KBM-7 (cell line): Measurements from ENCODE around the gene AP2A2.

ENCODE experiments used
- DNase-seq: peaks from one replicate; pipeline ENCODE4 v3.0.0-alpha.2; 2015
- in situ Hi-C: fragments of 300-500 bp; cut with MboI; formaldehyde crosslinking; loops from 2 replicates; pipeline ENCODE4 v1.14.3; 2020; ENCODE audit warnings: low sequenced_read_pairs, low pct_unique_long_range_greater_than_20kb, mixed read lengths

Gene AP2A2

GRCh38 chr11:1042626-1043562, 117.2 kb downstream of the AP2A2 start:
- in situ Hi-C loops: no loop called here

DNA sequence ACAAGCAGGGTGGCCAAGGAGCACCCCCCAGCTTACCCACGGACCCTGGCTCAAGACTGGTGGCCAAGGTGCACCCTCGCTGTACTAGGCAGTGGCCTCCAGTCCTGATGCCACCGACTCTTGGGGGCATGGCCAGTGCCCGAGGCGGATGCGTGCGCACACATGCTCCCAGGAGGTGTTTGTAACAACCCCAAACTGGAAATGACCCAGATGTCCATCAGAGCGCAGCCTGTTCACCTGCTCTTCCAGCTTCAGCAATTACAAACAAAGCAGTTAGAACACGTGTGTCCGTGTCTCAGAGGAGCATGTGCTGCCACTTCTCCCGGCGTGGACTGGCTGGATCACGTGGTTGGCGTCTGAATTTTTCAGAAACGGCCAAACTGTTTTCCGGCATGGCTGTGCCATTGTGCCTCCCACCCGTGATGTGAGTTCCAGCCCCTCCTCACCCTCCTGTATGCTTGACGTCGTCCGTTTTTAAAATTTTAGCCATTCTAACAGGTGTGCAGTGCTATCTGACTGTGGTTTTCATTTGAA, 118.0 kb downstream of the AP2A2 start:
- in situ Hi-C loops: no loop called here
- DNase-seq: no peak

More at GRCh38 chr11:1042626-1043562, 117.2 kb downstream of the AP2A2 start:
- DNase-seq: no peak

DNA sequence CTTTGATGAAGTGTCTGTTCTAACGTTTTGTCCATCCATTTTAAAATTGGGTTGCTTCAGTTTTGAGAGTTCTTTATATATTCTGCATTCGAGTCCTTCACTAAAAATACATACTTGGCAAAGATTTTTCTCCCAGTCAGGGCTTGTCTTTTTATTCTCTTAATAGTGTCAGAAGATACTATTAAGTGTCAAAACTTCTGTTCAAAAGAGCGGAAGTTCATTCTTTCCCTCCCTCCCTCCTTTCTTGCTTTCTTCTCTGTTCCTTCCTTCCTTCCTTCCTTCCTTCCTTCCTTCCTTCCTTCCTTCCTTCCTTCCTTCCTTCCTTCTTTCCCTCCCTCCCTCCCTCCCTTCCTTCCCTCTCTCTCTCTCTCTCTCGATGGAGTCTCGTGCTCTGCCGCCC, 118.5 kb downstream of the AP2A2 start:
- in situ Hi-C loops: no loop called here
- no peak for DNase-seq

- in situ Hi-C loops: no loop called here
Observed at GRCh38 chr11:1047595-1048156, 122.0 kb downstream of the AP2A2 start.

DNA sequence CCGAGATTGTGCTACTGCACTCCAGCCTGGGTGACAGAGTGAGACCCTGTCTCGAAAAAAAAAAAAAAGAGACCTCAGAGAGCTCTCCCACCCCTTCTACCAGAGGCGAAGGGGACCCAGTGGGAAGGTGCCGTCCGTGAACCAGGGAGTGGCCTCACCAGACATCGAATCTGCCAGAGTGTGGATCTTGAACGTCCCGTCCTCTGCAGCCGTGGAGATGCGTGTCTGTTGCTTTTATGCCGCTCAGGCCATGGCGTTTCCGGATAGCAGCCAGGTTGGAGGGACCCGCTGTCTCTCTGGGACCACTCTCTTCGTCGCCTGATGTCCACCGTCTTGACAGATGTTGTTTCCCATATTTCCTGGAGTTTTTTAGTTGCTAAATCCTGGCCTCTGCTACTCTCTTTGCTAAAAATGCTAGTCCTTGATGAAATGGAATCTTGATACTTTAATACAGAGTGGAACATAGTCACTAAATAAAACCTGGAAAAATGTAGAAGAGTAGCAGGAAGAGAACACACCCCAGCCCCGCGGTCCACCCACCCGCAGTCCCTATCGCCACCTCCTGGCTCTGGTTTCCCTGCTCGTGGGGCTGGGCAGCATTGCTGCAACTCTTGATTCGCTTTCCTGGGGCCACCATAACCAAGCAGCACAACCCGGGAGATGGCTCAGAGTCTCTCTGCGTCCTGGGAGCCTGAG, 122.9 kb downstream of the AP2A2 start:
- DNase-seq: no peak
- in situ Hi-C loops: no loop called here

More at GRCh38 chr11:1047595-1048156, 122.0 kb downstream of the AP2A2 start:
- no peak for DNase-seq

DNA sequence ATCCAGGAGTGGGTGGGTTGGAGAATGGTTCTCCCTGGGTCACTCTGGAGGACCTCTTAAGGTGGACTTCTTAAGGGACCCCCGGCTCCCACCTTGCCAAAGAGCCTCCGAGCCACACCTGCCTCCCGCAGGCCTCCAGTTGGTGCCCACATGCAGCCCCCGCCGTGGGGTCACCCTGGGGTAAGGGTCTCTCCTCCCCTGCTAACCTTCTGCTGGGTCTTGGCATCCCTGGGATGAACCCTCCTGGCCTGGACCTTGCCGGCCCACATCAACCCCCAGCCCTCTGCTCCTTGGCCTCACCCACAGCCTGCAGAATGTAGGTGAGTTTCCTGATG, 123.4 kb downstream of the AP2A2 start:
- no peak for DNase-seq
- in situ Hi-C loops: no loop called here

- in situ Hi-C loops: no loop called here
- DNase-seq: no peak
Observed at GRCh38 chr11:1049431-1049891, 123.8 kb downstream of the AP2A2 start.

- in situ Hi-C loops: no loop called here
- DNase-seq: no peak
Observed at GRCh38 chr11:1049911-1050580, 124.4 kb downstream of the AP2A2 start.

GRCh38 chr11:1050581-1051355, 125.1 kb downstream of the AP2A2 start:
- in situ Hi-C loops: no loop called here
- peak; percentile 85 for DNase-seq

- in situ Hi-C loops: no loop called here
Observed at GRCh38 chr11:1051356-1052132, 125.9 kb downstream of the AP2A2 start.

DNA sequence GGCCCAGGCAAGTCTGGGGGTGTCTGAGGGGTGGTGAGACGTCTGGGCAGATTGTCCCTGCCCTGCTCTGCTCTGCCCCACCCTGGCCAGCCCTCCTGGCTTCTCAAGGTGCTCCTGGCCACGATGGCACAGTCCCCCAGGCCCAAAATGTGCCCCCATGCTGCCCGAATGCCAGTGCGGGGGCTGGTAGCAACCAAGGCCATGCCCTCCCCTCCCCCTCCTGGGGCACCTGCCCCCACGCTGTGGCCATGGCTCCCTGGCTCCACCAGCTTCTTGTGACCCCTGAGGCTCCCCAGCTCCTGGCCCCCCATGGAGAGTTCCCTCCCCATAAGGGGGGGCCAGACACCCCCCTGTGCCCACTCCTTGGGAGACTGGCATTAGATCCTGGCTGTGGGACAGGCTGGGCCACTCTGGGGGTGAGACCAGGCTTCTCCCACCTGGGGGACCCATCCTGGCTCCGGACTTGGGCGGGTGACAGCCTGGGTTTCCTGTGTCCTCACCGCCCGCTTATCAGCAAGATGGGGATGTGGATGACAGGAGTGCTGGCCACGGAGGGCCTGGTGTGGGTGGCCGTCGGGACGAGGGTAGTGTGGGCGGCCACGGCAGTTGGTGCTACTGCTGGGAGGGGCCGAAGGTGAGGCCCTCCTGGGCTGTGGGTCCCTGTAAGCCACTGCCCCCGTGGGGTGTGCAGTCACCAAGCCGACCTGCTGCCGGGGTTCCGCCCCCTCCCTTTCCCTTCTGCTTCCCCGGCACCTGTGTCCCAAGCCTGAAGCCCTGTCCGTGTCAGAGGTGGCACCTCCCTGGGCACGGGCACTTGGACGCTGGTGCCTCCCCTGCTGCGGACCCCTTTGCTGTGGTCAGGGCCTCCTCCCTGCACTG, 126.7 kb downstream of the AP2A2 start:
- no peak for DNase-seq
- in situ Hi-C loops: no loop called here

More at GRCh38 chr11:1051356-1052132, 125.9 kb downstream of the AP2A2 start:
- DNase-seq: no peak

GRCh38 chr11:1053121-1053901, 127.6 kb downstream of the AP2A2 start:
- in situ Hi-C loops: no loop called here
- DNase-seq: no peak

DNA sequence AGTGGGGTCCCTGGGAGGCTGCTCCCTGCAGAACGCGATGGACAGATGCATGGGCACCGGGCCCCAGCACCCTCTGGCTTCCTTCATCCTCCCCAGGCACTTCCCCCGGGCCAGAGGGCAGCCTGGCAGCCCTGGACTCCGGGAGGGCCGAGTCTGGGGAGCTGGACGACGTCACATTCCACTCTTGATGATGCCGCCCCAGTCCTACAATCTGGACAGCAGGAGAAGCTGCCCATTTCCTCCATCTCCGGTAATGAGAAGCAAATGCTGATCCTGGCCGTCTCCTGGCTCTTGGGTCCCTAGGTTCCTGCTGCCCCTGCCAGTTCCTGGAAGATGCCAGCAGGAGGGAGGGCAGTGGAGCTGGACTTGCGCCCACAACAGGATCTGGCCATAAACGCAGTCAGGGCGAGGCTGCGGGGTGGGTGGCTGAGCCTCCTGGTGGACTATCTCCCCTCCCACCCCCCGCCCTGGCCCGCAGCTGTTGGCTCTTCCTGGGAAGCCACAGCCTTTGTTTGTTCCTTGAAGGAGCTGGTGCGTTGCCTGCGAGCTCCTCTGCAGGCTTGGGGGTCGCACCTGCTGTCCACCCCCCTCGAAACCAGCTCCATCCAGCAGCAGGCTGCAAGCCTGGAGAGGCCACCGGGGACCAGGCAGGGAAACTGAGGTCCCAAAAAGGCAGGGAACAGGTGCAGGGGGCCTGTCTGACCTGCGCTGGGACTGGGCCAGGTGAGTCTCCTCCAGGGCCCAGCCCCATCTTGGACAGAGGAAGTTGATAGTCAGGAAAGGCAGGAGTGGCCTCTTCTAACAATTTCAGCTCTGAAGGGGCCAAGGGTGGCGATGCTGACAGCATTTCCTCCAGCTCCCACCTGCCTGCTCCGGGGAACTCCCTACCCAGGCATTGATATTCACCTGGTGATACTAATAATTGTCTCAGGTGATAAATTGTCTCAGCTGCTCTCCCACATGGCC, 128.8 kb downstream of the AP2A2 start:
- in situ Hi-C loops: no loop called here
- no peak for DNase-seq

GRCh38 chr11:1055109-1055703, 129.5 kb downstream of the AP2A2 start:
- DNase-seq: no peak
- in situ Hi-C loops: no loop called here
